ENCODE data around the gene PABPC3. TPM values are rescaled to one million over a fixed set of nuclear protein-coding genes. Genes with fewer than 3 reads are reported as not detected.

Gene PABPC3
- total RNA-seq, 1 experiment from 2014 or later: 0.18 TPM

DNA sequence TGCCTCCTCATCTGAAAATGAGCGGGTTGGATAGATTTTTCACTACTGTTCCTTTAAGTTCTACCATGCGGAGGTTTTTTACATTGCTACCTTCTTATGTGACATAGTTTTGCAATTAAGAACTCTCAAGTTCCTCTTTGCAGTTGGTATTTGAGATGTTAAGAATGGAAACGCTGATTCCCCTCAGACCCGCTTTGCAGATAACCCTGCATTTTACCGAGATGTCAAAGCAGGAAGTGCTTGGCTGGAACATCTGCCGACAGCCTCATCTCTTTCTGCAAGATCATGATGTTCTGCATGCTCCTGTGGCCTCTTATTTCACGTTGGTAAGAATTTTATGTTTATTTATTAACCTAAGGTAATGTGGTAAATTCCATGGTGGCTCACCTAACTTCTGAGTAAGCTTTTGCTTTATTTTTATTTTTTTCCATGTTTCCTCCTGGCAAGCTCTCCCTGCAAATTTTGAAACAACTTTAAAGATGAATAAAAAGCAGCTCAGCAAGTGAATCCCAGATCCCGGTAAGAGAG, 22.5 kb downstream of the PABPC3 start:
- no peak for DNase-seq (ENCODE audit: low read depth, low spot score)
- Histone ChIP-seq H3K4me3 (ENCODE audit: low read depth in 2 of 2, low read length in 2 of 2) (no peak overlapping the region), H3K36me3 (ENCODE audit: control insufficient read depth, insufficient read depth, low read length) (no peaks in the 10 kb centered on the region), H3K4me1 (ENCODE audit: control insufficient read depth, insufficient read depth, low read length) (no peaks in the 10 kb centered on the region), H3K27ac (ENCODE audit: low read length) (no peak overlapping the region), H3K9me3 (ENCODE audit: control insufficient read depth, insufficient read depth, low read depth, low read length) (no peaks in the 10 kb centered on the region), H3K27me3 (ENCODE audit: control insufficient read depth, insufficient read depth, low read length) (no peaks in the 10 kb centered on the region)
- POLR2A ChIA-PET: no interaction called here
- no peak for TF ChIP-seq POLR2AphosphoS5 (IDR thresholded peaks at IDR 0.05; ENCODE audit: low read depth, low read length)
- no peak for TF ChIP-seq SIN3A (IDR thresholded peaks at IDR 0.05; ENCODE audit: borderline replicate concordance, insufficient read depth, low read depth, low read length)
- TF ChIP-seq REST (IDR thresholded peaks at IDR 0.05; ENCODE audit: insufficient read depth in 1 of 2, low read depth in 2 of 2, low read length in 1 of 2): no peak
- TF ChIP-seq, protein P1, sequence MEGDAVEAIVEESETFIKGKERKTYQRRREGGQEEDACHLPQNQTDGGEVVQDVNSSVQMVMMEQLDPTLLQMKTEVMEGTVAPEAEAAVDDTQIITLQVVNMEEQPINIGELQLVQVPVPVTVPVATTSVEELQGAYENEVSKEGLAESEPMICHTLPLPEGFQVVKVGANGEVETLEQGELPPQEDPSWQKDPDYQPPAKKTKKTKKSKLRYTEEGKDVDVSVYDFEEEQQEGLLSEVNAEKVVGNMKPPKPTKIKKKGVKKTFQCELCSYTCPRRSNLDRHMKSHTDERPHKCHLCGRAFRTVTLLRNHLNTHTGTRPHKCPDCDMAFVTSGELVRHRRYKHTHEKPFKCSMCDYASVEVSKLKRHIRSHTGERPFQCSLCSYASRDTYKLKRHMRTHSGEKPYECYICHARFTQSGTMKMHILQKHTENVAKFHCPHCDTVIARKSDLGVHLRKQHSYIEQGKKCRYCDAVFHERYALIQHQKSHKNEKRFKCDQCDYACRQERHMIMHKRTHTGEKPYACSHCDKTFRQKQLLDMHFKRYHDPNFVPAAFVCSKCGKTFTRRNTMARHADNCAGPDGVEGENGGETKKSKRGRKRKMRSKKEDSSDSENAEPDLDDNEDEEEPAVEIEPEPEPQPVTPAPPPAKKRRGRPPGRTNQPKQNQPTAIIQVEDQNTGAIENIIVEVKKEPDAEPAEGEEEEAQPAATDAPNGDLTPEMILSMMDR (IDR thresholded peaks at IDR 0.05): no peak
- TF ChIP-seq TCF7L2 (IDR thresholded peaks at IDR 0.05; ENCODE audit: low read depth, low read length): no peak
- in situ Hi-C loops (cut with HindIII; ENCODE audit: low pct_unique_long_range_greater_than_20kb, low sequenced_read_pairs) (no loop called here), intact Hi-C loops (cut with micrococcal nuclease; ENCODE audit: unreplicated experiment) (no loop called here)
- no peak for ATAC-seq
- no TSS peak for BruUV-seq (replicated peaks)
- CTCF ChIA-PET: no interaction called here

- BruUV-seq (replicated peaks): no TSS peak
- ChIA-PET POLR2A (interaction anchor here (0.6 kb wide), 1 partner anchor 1131 kb away, joined by 17 read pairs; no protein-coding TSS in a partner anchor), CTCF (no interaction called here)
- ATAC-seq: no peak
- intact Hi-C loops (cut with micrococcal nuclease; ENCODE audit: unreplicated experiment) (no loop called here), in situ Hi-C loops (cut with HindIII; ENCODE audit: low pct_unique_long_range_greater_than_20kb, low sequenced_read_pairs) (no loop called here)
- no peaks in the 10 kb centered on the region for H3K27me3 ChIP-seq (ENCODE audit: control insufficient read depth, insufficient read depth, low read length)
- no peak for DNase-seq (ENCODE audit: low read depth, low spot score)
- TF ChIP-seq SIN3A (IDR thresholded peaks at IDR 0.05; ENCODE audit: borderline replicate concordance, insufficient read depth, low read depth, low read length): no peak
- no peak for TF ChIP-seq POLR2AphosphoS5 (IDR thresholded peaks at IDR 0.05; ENCODE audit: low read depth, low read length)
- TF ChIP-seq, protein P1 (IDR thresholded peaks at IDR 0.05): no peak
- TF ChIP-seq TCF7L2 (IDR thresholded peaks at IDR 0.05; ENCODE audit: low read depth, low read length): no peak
- no peak for TF ChIP-seq REST (IDR thresholded peaks at IDR 0.05; ENCODE audit: insufficient read depth in 1 of 2, low read depth in 2 of 2, low read length in 1 of 2)
- H3K36me3 ChIP-seq (ENCODE audit: control insufficient read depth, insufficient read depth, low read length): no peaks in the 10 kb centered on the region
- no peak overlapping the region for H3K27ac ChIP-seq (ENCODE audit: low read length)
- no peak overlapping the region for H3K4me3 ChIP-seq (ENCODE audit: low read depth in 2 of 2, low read length in 2 of 2)
- H3K4me1 ChIP-seq (ENCODE audit: control insufficient read depth, insufficient read depth, low read length): no peaks in the 10 kb centered on the region
- no peaks in the 10 kb centered on the region for H3K9me3 ChIP-seq (ENCODE audit: control insufficient read depth, insufficient read depth, low read depth, low read length)
Measured at GRCh38 chr13:25130944-25131343, 35.0 kb downstream of the PABPC3 start.
